Measurements from ENCODE around the gene CLPSL2. TPM values are rescaled to one million over a fixed set of nuclear protein-coding genes. Genes with fewer than 3 reads are reported as not detected.

The CLPSL2 gene
- total RNA-seq, 1 donor from 2014 or later: not detected

DNA sequence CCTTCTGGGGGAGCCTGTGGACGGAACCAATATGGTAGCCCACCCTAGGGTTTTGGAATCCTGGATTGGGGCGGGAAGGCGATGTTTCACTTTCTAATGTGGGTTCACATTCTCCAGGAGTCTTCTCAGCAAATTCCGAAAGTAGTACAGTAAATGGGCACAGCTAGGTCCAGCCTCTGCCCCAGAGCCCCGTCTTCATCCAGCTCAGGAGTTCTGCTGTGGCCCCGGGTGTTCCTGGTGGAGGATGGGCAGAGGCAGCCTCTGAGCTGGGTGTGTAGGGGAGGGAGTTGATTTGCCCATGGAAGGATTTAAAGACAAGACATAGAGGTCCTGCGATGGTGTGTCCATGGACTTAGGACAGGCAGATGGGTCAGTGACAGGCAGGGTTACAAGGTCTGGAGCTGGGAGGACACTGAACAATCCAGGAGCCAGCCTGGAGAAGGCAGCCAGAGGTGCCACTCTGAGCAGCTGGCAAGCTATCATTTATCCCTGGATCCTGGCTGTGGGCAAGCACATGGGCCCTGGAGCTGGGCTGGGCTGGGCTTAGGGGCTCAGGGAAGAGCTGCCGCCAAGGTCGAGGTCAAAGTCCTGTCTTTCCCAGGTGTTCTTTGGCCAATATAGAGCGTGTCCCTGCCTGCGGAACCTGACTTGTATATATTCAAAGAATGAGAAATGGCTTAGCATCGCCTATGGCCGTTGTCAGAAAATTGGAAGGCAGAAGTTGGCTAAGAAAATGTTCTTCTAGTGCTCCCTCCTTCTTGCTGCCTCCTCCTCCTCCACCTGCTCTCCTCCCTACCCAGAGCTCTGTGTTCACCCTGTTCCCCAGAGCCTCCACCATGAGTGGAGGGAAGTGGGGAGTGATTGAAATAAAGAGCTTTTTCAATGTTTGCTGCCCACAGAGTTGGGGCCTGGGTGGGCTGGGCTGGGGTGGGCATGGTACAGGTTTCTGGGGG is 11.1 kb downstream of the CLPSL2 start:
- DNase-seq (ENCODE audit: low read depth, low spot score): no peak

DNA sequence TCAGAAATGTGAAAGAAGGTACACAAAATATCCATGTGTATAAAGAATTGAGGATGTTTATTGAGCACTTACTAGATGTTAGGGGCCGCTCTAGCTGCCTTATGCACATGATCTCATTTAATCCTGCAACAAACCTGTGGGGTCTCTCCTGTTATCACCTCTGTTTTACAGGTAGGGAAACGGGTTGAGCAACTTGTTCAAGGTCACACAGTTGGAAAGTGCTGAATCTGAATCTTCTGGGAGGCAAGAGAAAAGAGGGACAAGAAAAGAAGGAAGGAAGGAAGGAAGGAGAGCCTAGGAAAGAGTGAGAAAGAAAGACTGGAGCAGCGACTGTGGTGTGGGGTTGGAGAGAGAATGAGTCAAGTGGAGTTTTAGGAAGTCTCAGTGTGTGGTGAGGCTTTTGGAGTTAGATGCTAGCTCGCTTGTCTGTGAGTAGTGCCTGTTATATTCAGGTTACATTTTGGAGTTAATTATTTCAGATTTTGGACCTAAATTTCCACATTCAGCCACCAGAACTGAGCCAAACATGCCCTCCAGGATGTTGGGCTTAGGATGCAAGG is 12.1 kb downstream of the CLPSL2 start:
- DNase-seq (ENCODE audit: low read depth, low spot score): no peak

DNA sequence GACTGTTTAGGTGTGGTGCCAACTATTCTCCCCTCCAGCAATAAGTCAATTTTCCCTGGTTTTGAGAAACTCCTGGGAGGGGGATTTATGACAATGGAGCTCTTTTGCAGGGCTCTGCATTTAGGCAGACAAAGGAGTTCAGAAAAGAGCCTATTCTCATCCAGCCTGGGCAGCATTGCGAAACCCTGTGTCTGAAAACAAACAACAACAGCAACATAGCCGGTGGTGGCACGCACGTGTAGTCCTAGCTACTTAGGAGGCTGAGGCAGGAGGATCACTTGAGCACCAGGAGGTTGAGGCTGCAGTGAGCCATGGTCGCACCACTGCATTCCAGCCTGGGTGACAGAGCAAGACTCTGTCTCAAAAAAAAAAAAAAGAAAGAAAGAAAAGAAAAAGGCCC is 14.3 kb downstream of the CLPSL2 start:
- no peak for DNase-seq (ENCODE audit: low read depth, low spot score)

DNA sequence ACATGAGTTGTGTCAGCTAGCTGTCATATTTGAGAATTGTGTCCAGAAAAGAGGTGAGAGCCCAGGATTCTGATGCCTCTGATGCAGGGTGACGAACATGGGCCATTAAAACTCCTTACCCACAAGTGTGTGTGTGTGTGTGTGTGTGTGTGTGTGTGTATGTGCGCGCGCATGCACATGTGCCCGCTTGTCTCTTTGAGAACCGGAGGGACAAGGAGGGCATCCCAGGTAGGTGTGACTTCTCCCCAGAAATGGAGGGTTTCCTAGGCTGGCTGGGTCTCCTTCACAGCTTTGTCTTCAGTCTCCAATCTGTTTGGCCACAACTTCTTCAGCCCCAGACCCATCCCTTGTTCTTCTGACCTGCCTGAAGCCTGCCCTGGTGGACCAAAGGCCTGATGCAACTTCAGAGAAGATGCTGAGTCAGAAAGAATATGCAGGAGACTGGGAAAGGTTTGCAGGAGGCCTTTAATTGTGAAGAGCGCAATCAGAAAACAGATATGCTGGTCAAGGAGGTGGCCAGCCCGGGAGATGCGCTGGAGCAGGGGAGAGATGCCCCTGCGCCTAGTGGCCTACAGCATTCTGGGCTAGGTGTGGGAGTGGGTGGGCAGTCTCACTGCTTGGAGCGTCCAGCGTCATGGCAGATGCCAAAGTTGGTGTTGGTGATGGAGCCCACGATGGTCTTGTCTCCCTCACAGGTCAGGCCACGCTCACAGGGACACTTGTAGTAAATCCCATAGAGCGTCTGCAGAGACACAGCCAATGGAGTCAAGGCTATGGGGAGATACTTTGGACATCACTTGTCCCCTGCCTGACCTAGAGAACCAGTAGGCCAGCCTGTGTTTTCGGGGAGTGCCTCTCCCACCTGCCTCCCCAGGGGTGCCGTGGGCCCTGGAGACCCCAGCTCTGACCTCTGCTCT is 18.4 kb downstream of the CLPSL2 start:
- DNase-seq (ENCODE audit: low read depth, low spot score): no peak

DNA sequence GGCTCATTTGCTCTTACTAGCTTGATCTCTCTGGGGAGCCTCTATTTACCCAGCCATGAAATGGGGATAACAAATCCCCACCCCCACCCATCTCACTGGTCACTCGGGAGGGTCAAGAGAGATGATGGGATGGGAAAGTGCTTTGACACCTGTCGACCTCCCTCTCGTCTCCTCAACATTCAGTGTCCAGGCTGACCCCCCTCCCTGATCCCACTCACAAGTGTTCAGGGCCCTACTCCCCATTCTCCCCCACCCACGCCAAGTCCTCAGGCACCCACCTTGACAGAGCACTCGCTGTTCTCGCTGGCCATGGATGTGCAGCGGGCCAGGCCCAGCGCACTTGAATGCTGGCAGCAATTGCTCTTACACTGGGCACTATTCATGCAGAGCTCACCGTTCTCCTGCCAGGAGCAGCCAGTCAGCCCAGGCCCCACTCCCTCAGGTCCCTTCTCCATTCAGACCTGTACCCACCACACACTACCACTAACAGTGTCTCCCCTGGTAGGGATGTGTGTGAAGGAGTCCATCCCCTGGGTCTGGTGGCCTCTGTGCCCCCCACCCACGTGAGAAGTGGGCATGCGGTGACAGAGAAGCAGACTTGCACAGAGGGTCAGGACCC is 19.2 kb downstream of the CLPSL2 start:
- no peak for DNase-seq (ENCODE audit: low read depth, low spot score)

DNA sequence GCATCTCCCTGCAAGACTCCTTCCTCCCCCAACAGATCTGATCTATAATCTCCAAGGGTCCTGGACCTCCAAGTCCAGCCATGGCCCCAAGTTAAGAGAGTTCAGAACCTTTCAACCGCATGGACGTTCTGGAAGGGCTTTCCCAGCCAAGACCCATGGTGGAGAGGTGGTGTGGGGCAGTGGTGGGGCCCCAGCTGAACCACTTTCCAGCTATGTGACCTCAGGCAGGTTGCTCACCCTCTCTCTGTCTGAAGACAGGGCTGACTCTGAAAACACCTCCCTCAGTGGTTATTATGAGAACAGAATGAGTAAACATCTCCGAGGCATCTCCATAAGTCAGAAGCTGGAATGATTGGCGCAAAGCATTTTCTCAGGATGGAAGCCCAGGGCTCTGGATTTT is 19.8 kb downstream of the CLPSL2 start:
- no peak for DNase-seq (ENCODE audit: low read depth, low spot score)

DNA sequence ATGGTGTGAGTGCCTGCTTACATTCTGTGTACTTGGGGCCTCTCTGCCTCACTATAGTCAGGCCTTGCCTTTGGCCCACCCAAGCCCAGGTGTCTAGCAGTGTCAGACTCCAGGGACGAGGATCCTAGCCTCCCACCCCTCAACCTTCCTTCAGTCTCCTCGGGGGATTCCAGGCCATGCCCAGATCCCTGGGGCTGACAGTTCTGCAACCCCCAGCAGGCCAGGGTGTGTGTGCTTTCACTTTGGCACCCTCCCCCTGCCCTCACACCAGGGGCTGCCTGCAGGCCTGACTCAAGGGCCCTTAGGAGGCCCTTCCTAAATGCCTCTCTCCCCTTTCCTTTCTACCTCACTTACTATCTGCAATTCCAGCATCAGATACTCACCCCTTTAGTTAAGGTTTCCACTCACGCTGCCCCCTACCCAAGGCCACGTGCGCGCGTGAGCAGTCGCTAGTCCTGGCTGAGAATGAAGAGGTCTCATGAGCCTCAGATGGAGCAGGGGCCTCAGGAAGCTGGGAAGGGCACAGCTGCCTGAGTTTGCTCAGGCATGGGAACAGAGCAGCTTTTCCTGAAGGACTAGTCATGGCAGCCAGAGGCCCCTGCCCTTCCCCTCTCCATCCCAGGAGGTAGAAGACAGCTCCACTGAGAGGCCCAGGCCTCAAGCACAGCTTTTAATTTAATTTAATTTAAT is 21.6 kb downstream of the CLPSL2 start:
- no peak for DNase-seq (ENCODE audit: low read depth, low spot score)

DNA sequence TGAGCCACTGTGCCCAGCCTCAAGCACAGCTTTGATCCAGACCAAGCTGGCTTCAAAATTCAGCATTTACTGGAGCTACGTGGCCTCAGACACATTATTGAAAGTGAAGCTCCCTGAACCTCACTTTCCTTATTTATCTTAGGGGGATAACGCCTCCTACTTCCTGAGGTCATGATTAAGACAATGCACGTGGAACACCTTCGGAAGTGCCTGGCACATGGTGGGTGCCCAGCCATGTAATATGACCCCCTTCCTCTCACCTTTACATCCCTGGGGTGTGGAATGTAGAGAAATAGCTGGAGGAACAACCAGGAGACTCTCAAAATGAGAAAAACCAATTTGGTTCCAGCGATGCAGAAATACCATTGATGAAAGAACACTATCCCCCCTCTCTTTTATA is 22.3 kb downstream of the CLPSL2 start:
- DNase-seq (ENCODE audit: low read depth, low spot score): no peak

DNA sequence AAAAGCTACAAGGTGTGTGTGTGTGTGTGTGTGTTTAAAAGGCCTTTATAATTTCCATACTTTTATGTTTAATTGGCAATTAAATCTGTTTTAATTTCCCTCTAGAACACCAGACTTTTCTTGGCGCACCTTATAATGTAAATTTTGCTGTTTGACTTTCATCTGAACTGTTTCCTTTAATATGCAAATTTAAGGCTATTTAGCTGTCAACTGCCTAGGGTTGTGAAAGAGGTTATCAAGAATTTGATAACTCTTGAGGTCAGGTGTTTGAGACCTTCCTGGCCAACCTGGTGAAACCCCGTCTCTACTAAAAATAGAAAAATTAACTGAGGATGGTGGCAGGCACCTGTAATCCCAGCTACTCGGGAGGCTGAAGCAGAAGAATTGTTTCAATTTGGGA is 24.8 kb downstream of the CLPSL2 start:
- no peak for DNase-seq (ENCODE audit: low read depth, low spot score)

DNA sequence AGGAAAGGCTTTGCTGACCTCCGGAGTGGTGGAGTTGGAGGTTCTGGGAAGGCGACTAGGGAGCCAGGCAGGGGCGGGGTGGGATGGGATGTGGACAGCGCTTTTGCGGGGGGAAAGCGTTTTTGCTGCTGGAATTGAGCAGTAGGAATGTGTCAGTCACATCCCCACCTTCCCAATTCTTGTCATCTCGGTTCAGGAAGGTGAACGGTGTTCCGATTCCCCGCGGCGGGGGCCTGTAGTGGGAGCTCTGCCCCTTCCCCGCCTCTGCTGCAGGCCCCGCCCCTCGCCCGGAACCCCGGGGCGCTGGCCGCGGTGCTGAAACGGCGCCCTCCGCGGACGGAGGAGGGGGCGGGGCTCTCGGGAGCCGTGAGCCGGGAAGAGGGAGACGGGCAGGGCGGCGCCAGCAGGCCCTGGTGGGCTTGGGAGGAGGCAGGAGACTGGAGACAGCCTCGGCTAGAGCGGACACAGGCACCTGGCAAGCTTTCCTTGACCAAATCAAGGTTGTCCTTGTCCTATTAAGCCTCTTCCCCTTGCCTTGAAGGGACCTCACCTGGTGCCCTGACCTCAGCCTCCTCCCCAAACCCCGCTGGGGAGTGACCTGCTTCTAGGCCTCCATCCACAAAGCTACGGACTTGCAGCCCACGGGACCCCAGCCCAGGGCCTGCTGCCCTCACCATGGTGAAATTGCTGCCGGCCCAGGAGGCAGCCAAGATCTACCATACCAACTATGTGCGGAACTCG is 28.8 kb downstream of the CLPSL2 start, which contains the start of gene LHFPL5:
LHFPL5 (plus strand) TSS at position 357 of the 741 bp plus-strand sequence; CDS start at position 676, 319 bp downstream.
- DNase-seq (ENCODE audit: low read depth, low spot score): no peak

DNA sequence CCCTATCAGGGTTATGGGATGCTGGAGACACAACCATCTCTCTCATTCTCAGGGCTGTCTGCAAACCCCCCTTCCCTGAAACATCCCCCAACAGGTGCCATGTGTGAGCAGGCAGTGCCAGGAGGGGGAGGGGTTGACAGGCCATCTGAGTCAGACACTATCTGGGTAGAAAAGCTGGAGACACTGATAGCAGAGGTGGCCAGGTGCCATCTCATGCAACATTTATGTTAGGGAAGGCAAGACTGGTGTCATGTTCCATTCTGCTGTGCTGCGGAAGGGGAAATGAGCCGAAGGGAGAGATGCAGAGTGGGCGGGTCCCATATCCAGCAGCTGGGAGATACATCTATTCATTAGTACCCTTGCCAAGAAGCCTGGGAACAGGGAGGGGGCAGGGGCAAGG is 32.3 kb downstream of the CLPSL2 start:
- no peak for DNase-seq (ENCODE audit: low read depth, low spot score)

DNA sequence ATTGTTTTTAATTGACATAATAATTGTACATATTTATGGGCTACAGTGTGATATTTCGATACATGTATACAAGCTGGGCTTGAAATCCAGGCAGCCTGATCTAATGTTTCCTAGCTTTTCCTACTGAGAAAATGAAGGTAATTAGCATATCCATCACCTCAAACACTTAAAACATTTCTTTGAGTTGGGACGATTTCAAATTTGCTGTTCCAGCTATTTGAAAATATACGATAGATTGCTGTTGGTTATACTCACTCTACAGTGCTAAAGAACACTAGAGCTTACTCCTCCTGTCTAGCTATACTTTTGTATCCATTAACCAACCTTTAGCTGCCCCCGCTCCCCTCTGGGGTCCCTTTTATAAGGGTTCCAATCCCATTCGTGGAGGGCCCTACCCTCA is 33.4 kb downstream of the CLPSL2 start:
- no peak for DNase-seq (ENCODE audit: low read depth, low spot score)

DNA sequence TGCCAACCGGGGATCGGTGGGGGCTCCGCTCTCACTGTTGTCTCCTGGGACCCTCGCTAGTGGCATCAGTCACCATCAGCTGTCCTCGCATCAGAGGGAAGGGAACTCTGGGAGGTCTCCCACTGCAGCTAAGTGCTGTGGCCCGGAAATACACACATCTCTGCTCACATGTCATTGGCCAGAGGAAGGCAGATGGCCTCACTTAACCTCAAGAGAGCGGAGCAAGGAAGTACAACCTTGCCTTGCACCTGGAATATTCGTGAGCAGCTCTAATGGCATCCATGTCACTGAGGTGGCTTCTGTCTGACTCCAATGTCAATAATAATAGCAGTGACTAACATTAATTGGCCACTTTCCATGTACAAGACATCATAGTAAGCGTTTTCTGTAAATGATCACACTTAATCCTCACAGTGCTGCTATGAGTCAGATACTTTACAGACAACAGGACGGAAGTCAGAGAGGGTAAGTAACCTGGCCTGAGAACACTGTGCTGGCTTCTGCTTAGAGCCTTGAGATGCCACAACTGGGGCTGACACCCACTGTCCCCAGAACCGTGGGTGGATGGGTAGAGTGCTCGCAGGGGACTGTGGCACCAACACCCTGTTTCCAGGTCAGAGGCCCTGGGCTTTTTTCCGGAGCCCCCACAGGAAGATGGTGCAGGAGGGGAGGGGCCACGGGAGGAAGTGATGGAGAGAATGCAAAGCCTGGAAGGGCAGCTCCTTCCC is 34.7 kb downstream of the CLPSL2 start:
- DNase-seq (ENCODE audit: low read depth, low spot score): peak; percentile 19

DNA sequence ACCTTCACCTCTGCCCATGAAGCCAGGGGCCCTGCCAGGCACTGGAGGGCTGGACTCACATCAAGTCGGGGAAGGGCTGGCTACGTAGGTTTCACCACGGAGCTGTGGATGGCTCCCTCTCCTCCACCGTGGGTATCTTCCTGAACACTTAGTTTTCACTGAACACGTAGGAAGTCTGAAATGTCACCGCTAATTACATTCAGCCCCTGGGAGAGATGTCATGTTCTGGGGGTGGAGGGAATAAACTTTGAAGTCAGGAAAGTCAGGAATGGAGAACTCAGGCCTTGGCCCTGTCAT is 35.2 kb downstream of the CLPSL2 start:
- DNase-seq (ENCODE audit: low read depth, low spot score): no peak

DNA sequence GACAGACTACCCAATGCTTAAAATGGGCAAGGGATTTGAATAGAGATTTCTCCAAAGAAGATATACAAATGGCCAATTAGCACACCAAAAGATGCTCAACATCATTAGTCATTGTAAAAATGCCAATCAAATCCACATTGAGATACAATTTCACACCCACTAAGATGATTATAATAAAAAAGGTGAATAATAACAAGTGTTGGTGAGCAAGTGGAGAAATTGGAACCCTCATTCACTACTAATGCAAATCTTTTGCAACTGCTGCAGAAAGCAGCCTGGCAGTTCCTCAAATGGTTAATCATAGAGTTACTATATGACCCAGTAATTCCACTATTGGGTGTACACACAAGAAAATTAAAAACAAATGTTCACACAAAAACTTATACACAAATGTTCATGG is 41.1 kb downstream of the CLPSL2 start:
- no peak for DNase-seq (ENCODE audit: low read depth, low spot score)

DNA sequence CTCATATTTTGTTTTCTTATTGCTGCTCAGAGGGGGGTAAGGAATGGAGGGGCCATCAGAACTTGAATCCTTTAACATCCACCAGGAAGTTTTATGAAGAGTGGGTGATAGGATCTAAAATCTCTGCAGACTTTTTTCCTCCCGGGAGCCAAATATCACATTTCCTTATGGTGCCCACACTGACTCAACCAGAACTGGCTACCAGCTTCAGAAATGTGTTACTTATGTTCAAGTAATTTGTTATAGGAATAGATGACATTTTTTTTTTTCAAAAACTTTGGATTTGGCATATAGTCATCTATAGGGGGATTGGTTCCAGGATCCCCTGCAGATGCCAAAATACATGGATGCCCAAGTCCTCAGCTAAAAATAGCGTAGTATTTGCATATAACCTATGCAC is 47.2 kb downstream of the CLPSL2 start:
- DNase-seq (ENCODE audit: low read depth, low spot score): no peak

DNA sequence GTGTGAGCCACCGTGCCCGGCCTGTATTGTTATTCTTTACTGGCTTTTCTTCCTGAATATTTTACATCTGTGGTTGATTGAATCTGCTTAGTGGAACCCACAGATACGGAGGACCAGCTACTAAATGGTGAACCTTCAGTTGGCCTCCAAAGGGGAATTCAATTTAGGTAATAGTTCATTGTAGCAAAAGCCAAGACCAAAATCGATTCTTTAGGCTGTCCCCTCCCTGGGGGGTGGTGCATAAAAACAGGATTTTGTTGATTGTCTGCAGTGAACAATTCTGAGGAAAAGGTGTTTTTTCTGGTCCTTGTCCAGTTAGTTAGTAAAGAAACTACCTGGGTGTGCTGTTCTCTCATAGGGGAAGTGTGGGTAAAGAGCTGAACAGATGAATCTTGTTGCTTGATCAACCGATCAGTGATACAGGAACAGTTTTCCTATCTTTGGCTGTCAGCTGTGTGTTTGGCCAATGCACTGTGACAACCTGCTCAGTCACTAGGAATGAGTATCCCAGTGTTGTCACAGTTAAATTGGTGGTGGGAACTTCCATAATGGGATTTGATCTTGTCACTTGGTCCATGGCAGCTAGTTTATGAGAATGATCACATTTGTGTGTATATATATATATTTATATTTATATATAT is 48.3 kb downstream of the CLPSL2 start:
- DNase-seq (ENCODE audit: low read depth, low spot score): no peak
